ENCODE data around the gene SLC22A7.

DNA sequence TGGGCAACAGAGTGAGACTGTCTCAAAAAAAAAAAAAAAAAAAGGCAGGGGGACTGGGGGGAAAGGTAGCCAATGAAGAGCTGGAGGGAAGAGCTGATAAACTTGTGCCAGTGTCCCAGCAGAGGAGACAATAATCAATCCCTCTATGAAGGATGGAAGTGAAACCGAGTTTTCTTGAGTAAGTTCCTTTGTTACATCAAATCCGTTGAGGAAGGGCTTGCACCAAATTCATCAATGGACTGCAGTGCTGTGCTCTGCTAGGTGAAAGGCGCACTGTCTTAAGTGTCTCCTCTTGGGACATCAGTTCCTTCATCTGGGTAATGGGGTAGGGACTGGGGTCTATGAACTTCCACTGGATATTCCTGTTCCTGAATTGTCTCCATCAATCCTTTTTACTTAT, 13.6 kb downstream of the SLC22A7 start:
- TF ChIP-seq, protein P1, sequence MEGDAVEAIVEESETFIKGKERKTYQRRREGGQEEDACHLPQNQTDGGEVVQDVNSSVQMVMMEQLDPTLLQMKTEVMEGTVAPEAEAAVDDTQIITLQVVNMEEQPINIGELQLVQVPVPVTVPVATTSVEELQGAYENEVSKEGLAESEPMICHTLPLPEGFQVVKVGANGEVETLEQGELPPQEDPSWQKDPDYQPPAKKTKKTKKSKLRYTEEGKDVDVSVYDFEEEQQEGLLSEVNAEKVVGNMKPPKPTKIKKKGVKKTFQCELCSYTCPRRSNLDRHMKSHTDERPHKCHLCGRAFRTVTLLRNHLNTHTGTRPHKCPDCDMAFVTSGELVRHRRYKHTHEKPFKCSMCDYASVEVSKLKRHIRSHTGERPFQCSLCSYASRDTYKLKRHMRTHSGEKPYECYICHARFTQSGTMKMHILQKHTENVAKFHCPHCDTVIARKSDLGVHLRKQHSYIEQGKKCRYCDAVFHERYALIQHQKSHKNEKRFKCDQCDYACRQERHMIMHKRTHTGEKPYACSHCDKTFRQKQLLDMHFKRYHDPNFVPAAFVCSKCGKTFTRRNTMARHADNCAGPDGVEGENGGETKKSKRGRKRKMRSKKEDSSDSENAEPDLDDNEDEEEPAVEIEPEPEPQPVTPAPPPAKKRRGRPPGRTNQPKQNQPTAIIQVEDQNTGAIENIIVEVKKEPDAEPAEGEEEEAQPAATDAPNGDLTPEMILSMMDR (conservative IDR thresholded peaks at IDR 0.05), result no peak
- TF ChIP-seq EZH2 (IDR thresholded peaks at IDR 0.05; ENCODE audit: low read depth), result no peak

Measured in PC-9 (cell line).